SK-N-SH (cell line): ENCODE results near the gene MAP3K4.

Source experiments
- CHD2 ChIP-seq: fragments of 150-350 bp; IDR thresholded peaks from 2 replicates; pipeline ENCODE4 v1.6.1; 2018; ENCODE audit warnings: low read length; ENCODE audit not compliant: partially characterized antibody
- EP300 ChIP-seq, 2 experiments: IDR thresholded peaks; 2 replicates each; pipeline versions ENCODE4 v1.4.0 to v1.6.1; 2012; ENCODE audit warnings: borderline replicate concordance in 1 of 2, low read depth in 1 of 2, low read length in 1 of 2
- FOXJ3 ChIP-seq: sonication (generic); formaldehyde crosslinking; IDR thresholded peaks from 2 replicates; pipeline ENCODE4 v1.5.1; 2020; ENCODE audit warnings: mild to moderate bottlenecking, missing genetic modification reagents
- FOXM1 ChIP-seq: IDR thresholded peaks from 2 replicates; pipeline ENCODE4 v1.4.0; 2012; ENCODE audit warnings: low read depth, mild to moderate bottlenecking
- MXI1 ChIP-seq: IDR thresholded peaks from 2 replicates; pipeline ENCODE4 v1.6.1; 2012; ENCODE audit warnings: mild to moderate bottlenecking, low read depth, low read length, improper control_type of control experiment
- POLR2AphosphoS5 ChIP-seq: IDR thresholded peaks from 2 replicates; pipeline ENCODE4 v1.6.1; 2012; ENCODE audit warnings: low read depth, low read length
- RFX5 ChIP-seq: IDR thresholded peaks from 2 replicates; pipeline ENCODE4 v1.6.1; 2012; ENCODE audit warnings: mild to moderate bottlenecking, improper control_type of control experiment, low read length
- TF ChIP-seq, protein P1 (sequence below): fragments of 200-600 bp; sonication (generic); IDR thresholded peaks from 2 replicates; pipeline ENCODE4 v1.6.1; 2017; ENCODE audit warnings: antibody characterized with exemption, mild to moderate bottlenecking, moderate library complexity
- TF ChIP-seq, protein P2 (sequence below): IDR thresholded peaks from 2 replicates; pipeline ENCODE4 v1.4.0; 2012; ENCODE audit warnings: low read depth
- TF ChIP-seq, protein P3 (sequence below): fragments of 150-350 bp; IDR thresholded peaks from 2 replicates; pipeline ENCODE4 v1.6.1; 2017; ENCODE audit warnings: antibody characterized with exemption, low read length, low read depth, borderline replicate concordance

DNA sequence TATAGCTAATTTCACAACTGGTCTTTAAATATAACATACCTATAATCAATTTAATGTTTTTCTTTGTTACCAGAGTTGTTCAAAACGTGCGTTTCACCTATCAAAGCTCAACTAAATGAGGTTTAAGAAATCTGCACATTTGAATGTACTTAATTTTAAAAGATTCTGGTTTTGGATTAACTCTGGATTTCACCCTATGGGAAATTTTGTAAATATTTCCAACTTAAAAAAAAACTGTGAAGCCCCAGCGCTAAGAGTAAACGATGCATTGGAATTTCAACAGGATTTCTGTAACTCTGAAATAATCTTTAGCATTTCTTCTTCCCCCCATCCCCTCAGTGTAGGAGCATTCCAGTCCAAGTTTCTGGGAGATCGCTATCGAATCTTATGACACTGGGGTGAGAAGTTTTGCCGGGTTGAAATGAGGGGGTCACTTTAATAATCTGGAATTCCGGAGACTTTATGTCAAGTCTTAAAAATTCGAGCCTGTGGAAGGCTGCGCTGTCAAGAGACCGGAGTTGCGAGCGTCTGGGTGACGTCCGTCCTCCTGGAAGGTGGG lies 643 bp upstream of the MAP3K4 start:
- TF ChIP-seq RFX5 = no peak
- TF ChIP-seq, protein P1, sequence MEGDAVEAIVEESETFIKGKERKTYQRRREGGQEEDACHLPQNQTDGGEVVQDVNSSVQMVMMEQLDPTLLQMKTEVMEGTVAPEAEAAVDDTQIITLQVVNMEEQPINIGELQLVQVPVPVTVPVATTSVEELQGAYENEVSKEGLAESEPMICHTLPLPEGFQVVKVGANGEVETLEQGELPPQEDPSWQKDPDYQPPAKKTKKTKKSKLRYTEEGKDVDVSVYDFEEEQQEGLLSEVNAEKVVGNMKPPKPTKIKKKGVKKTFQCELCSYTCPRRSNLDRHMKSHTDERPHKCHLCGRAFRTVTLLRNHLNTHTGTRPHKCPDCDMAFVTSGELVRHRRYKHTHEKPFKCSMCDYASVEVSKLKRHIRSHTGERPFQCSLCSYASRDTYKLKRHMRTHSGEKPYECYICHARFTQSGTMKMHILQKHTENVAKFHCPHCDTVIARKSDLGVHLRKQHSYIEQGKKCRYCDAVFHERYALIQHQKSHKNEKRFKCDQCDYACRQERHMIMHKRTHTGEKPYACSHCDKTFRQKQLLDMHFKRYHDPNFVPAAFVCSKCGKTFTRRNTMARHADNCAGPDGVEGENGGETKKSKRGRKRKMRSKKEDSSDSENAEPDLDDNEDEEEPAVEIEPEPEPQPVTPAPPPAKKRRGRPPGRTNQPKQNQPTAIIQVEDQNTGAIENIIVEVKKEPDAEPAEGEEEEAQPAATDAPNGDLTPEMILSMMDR = no peak
- no peak for TF ChIP-seq MXI1
- TF ChIP-seq EP300 (IDR thresholded peaks at IDR 0.05; ENCODE audit: borderline replicate concordance in 1 of 2, low read depth in 1 of 2, low read length in 1 of 2) = no peak
- TF ChIP-seq, protein P2, sequence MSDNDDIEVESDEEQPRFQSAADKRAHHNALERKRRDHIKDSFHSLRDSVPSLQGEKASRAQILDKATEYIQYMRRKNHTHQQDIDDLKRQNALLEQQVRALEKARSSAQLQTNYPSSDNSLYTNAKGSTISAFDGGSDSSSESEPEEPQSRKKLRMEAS = no peak
- TF ChIP-seq, protein P3, sequence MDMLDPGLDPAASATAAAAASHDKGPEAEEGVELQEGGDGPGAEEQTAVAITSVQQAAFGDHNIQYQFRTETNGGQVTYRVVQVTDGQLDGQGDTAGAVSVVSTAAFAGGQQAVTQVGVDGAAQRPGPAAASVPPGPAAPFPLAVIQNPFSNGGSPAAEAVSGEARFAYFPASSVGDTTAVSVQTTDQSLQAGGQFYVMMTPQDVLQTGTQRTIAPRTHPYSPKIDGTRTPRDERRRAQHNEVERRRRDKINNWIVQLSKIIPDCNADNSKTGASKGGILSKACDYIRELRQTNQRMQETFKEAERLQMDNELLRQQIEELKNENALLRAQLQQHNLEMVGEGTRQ = no peak
- TF ChIP-seq FOXM1 = no peak
- no peak for TF ChIP-seq CHD2
- TF ChIP-seq FOXJ3 = no peak
- no peak for TF ChIP-seq POLR2AphosphoS5
